Fibroblast of peridontal ligament (primary cell): Measurements from ENCODE around the gene SBSN.

Experiments used
- DNase-seq: peaks from one replicate; pipeline ENCODE4 v3.0.0-alpha.2; 2010; ENCODE audit errors: extremely low read depth

SBSN gene

GRCh38 chr19:35554076-35554475 is 26.0 kb upstream of the SBSN start:
- no peak for DNase-seq

GRCh38 chr19:35553385-35554000 is 25.4 kb upstream of the SBSN start:
- no peak for DNase-seq

- no peak for DNase-seq
Observed at GRCh38 chr19:35552534-35553384, 24.6 kb upstream of the SBSN start.

GRCh38 chr19:35551091-35551810 is 23.1 kb upstream of the SBSN start:
- DNase-seq = no peak

GRCh38 chr19:35549879-35550523 is 21.9 kb upstream of the SBSN start:
- no peak for DNase-seq

- peak; percentile 62 for DNase-seq
Observed at GRCh38 chr19:35549174-35549788, 21.2 kb upstream of the SBSN start.

- no peak for DNase-seq
Observed at GRCh38 chr19:35546532-35546931, 18.4 kb upstream of the SBSN start.

- DNase-seq = peak; percentile 10
Observed at GRCh38 chr19:35545855-35546381, 17.8 kb upstream of the SBSN start.

- DNase-seq = peak; percentile 76
Observed at GRCh38 chr19:35545001-35545854, 17.1 kb upstream of the SBSN start, which contains the start of gene TMEM147. TSS of gene TMEM147 (plus strand) at chr19:35545626. CDS start at chr19:35545740, 114 bp downstream.

GRCh38 chr19:35544110-35544802 is 16.1 kb upstream of the SBSN start:
- no peak for DNase-seq

- no peak for DNase-seq
Observed at GRCh38 chr19:35543280-35544109, 15.4 kb upstream of the SBSN start.

- no peak for DNase-seq
Observed at GRCh38 chr19:35542209-35542608, 14.1 kb upstream of the SBSN start.

GRCh38 chr19:35540356-35540927 is 12.3 kb upstream of the SBSN start:
- DNase-seq = no peak

GRCh38 chr19:35539850-35540249 is 11.7 kb upstream of the SBSN start:
- DNase-seq = no peak

GRCh38 chr19:35539314-35539713 is 11.2 kb upstream of the SBSN start:
- DNase-seq = no peak

- no peak for DNase-seq
Observed at GRCh38 chr19:35534803-35535480, 6.8 kb upstream of the SBSN start.

GRCh38 chr19:35533822-35534392 is 5.8 kb upstream of the SBSN start:
- peak; percentile 31 for DNase-seq
